Vagina (tissue), 2 donors: ENCODE results near the gene ZNF708. TPM values are rescaled to one million over a fixed set of nuclear protein-coding genes. Genes with fewer than 3 reads are reported as not detected.
"Not testable (repeated sequence)": the region's sequence is repeated elsewhere in the genome, so short reads cannot be mapped to it uniquely, and the experiment has no call there.

Experiments
- DNase-seq, 2 donors: peaks; one replicate each; pipeline ENCODE4 v3.0.0-alpha.2; 2017; ENCODE audit errors: extremely low spot score in 2 of 2
- H3K27ac ChIP-seq: fragments of 200-600 bp; sonication (generic); one replicate; pipeline ENCODE4 v1.5.1; 2019
- H3K27me3 ChIP-seq: fragments of 200-600 bp; sonication (generic); one replicate; pipeline ENCODE4 v1.5.1; 2019
- H3K36me3 ChIP-seq, 2 donors: fragments of 200-600 bp; sonication (generic); one replicate each; pipeline ENCODE4 v1.5.1; 2017 to 2019
- H3K4me1 ChIP-seq: fragments of 200-600 bp; sonication (generic); one replicate; pipeline ENCODE4 v1.5.1; 2019
- H3K4me3 ChIP-seq, 2 donors: fragments of 200-600 bp; sonication (generic); 1 replicate in 1 of 2; 2 replicates in 1 of 2; pipeline ENCODE4 v1.5.1; 2016 to 2019
- H3K9me3 ChIP-seq: fragments of 200-600 bp; sonication (generic); one replicate; pipeline ENCODE4 v1.5.1; 2019
- POLR2A ChIP-seq, 2 donors: fragments of 450-650 bp; IDR thresholded peaks; one replicate each; pipeline ENCODE4 v1.6.1; 2017; ENCODE audit warnings: antibody characterized with exemption in 2 of 2, mild to moderate bottlenecking in 2 of 2, moderate library complexity in 2 of 2
- POLR2AphosphoS5 ChIP-seq, 2 donors: sonication (generic); formaldehyde crosslinking; IDR thresholded peaks; one replicate each; pipeline ENCODE4 v1.9.0; 2017; ENCODE audit warnings: antibody characterized with exemption in 2 of 2, mild to moderate bottlenecking in 2 of 2, low read depth in 1 of 2; ENCODE audit not compliant: insufficient read depth in 1 of 2
- intact Hi-C: fragments of 100-400 bp; cut with DNase I; formaldehyde crosslinking; loops from one replicate; pipeline ENCODE4 v1.15.1; 2023
- total RNA-seq: library from RNA; depleted of rRNA; stranded (reverse); fragments of >200 nt; gene quantifications from one replicate; pipeline ENCODE4 v1.2.3, GENCODE V29; 2016
- TF ChIP-seq, protein P1 (sequence below), 3 experiments: fragments of 450-650 bp in 2 of 3; fragments of 200-600 bp in 1 of 3; sonication (generic) in 1 of 3; IDR thresholded peaks; one replicate each; pipeline ENCODE4 v1.5.1; 2017 to 2019; ENCODE audit warnings: antibody characterized with exemption in 3 of 3, mild to moderate bottlenecking in 2 of 3, moderate library complexity in 2 of 3

ZNF708 gene
- total RNA-seq, 1 donor from 2014 or later: 12.5 TPM

DNA sequence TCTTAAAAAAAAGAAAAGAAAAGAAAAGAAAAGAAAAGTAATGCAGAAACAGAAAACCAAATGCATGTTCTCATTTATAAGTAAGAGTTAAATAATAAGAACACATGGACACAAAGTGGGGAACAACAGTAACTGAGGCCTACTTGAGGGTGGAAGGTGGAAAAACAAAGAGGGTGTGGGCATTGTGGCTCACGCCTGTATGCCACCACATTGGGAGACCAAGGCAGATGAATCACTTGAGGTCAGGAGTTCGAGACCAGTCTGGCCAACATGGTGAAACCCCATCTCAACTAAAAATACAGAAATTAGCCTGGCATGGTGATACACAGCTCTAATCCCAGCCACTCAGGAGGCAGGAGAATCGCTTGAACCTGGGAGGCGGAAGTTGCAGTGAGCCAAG is 8.1 kb downstream of the ZNF708 start:
- H3K4me1 ChIP-seq: peaks cover 44% of the 10 kb centered on the region
- no peak overlapping the region for H3K27ac ChIP-seq
- no peak for DNase-seq
- H3K9me3 ChIP-seq: no peaks in the 10 kb centered on the region
- no peak overlapping the region for H3K4me3 ChIP-seq
- peaks cover 0 to 4% of the 10 kb centered on the region in 2 donors for H3K36me3 ChIP-seq
- TF ChIP-seq POLR2A (IDR thresholded peaks at IDR 0.05) (no peak), POLR2AphosphoS5 (IDR thresholded peaks at IDR 0.05; ENCODE audit: insufficient read depth in 1 of 2, low read depth in 1 of 2) (no peak)
- TF ChIP-seq, protein P1, sequence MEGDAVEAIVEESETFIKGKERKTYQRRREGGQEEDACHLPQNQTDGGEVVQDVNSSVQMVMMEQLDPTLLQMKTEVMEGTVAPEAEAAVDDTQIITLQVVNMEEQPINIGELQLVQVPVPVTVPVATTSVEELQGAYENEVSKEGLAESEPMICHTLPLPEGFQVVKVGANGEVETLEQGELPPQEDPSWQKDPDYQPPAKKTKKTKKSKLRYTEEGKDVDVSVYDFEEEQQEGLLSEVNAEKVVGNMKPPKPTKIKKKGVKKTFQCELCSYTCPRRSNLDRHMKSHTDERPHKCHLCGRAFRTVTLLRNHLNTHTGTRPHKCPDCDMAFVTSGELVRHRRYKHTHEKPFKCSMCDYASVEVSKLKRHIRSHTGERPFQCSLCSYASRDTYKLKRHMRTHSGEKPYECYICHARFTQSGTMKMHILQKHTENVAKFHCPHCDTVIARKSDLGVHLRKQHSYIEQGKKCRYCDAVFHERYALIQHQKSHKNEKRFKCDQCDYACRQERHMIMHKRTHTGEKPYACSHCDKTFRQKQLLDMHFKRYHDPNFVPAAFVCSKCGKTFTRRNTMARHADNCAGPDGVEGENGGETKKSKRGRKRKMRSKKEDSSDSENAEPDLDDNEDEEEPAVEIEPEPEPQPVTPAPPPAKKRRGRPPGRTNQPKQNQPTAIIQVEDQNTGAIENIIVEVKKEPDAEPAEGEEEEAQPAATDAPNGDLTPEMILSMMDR (IDR thresholded peaks at IDR 0.05): no peak
- intact Hi-C loops: no loop called here
- H3K27me3 ChIP-seq: no peaks in the 10 kb centered on the region

DNA sequence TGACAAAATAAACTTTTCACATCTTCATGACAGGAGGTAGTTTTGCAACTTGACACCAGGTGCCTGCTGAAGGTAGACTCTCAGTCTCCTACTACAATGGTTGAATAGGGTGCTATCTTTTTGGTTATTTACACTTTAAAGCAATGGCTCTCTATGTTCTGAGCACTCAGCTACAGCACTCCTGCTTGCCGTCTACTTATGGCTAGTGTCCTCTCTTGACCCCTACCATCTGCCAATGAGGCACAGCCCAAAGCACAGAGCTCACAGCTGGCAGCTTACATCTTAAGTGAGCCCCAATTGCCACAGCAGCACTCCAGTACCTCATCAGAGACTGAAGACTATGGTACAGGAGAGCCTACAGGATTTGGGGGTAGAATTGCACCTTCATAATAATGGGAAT is 11.4 kb downstream of the ZNF708 start:
- TF ChIP-seq POLR2AphosphoS5 (IDR thresholded peaks at IDR 0.05; ENCODE audit: insufficient read depth in 1 of 2, low read depth in 1 of 2) (no peak), POLR2A (IDR thresholded peaks at IDR 0.05) (no peak)
- TF ChIP-seq, protein P1 (IDR thresholded peaks at IDR 0.05): no peak
- H3K27ac ChIP-seq: no peak overlapping the region
- no peaks in the 10 kb centered on the region for H3K36me3 ChIP-seq
- H3K4me3 ChIP-seq: no peak overlapping the region
- no peaks in the 10 kb centered on the region for H3K27me3 ChIP-seq
- DNase-seq: no peak
- H3K9me3 ChIP-seq: no peaks in the 10 kb centered on the region
- H3K4me1 ChIP-seq: peaks cover 49% of the 10 kb centered on the region
- intact Hi-C loops: no loop called here

DNA sequence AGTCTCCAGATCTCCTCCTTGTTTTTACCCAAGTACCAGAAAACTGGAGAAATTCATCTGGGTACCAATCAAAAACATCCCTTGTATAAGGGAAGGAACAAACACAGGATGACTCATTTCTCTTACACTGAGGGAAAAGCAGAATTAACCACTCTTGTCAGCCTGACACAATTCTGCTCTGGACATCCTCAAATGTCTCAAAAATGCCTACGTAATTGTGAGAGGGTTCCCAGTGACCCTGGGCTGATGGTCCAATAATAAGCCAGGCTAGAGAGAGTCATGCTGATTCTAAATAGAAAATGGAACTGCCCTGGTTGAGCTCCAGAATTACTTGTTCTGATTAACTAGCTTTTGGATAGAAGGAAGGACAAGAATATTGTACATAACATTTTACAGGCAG is 14.5 kb downstream of the ZNF708 start:
- no peak for DNase-seq
- Histone ChIP-seq H3K4me1 (peaks cover 37% of the 10 kb centered on the region), H3K27ac (no peak overlapping the region), H3K36me3 (no peaks in the 10 kb centered on the region), H3K9me3 (no peaks in the 10 kb centered on the region), H3K4me3 (no peak overlapping the region), H3K27me3 (no peaks in the 10 kb centered on the region)
- intact Hi-C loops: no loop called here
- TF ChIP-seq, protein P1 (IDR thresholded peaks at IDR 0.05): no peak
- TF ChIP-seq POLR2AphosphoS5 (IDR thresholded peaks at IDR 0.05; ENCODE audit: insufficient read depth in 1 of 2, low read depth in 1 of 2): no peak
- TF ChIP-seq POLR2A (IDR thresholded peaks at IDR 0.05): no peak

DNA sequence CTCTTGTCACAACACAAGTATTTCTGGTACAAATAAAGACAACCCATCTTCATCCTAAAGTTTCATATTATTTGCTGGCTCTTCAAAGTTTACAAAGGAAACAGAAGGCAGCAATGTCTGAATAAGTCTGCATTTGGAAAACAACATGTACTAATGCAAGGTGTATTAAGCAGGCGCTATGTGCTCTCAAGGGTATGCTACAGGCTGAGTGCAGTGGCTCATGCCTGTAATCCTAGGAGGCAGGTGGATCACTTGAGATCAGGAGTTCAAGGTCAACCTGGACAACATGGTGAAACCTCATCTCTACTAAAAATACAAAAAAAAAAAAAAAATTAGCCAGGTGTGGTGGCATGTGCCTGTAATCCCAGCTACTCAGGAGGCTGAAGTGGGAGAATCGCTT is 16.4 kb downstream of the ZNF708 start:
- H3K36me3 ChIP-seq, DNase-seq, H3K4me3 ChIP-seq, intact Hi-C loops, H3K27ac ChIP-seq, H3K27me3 ChIP-seq, H3K9me3 ChIP-seq: not testable (repeated sequence)
- peaks cover 27% of the 10 kb centered on the region for H3K4me1 ChIP-seq

DNA sequence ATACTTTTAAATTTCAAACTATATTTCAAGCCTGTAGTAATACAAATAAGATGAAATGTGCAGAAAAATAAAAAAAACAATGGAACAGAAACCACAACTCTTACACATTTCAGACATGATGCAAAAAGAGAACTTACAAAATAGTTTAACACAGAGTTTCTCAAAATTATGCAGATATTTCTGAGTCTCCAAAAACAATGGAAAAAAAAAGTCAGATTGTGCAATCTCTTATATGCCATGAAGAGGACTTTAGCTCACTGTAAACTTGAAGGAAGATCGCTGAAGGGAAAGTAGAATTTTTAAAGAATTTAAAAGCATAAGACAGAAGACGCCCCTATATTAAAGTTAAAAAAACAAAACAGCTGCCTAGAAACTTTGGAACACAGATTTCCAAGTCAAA is 20.4 kb downstream of the ZNF708 start:
- DNase-seq: no peak
- Histone ChIP-seq H3K4me3 (no peak overlapping the region), H3K27me3 (no peaks in the 10 kb centered on the region), H3K4me1 (peaks cover 16% of the 10 kb centered on the region), H3K36me3 (peaks cover 0 to 29% of the 10 kb centered on the region in 2 donors), H3K9me3 (no peaks in the 10 kb centered on the region), H3K27ac (no peak overlapping the region)
- intact Hi-C loops: no loop called here
- no peak for TF ChIP-seq POLR2A (IDR thresholded peaks at IDR 0.05)
- TF ChIP-seq, protein P1 (IDR thresholded peaks at IDR 0.05): no peak
- no peak for TF ChIP-seq POLR2AphosphoS5 (IDR thresholded peaks at IDR 0.05; ENCODE audit: insufficient read depth in 1 of 2, low read depth in 1 of 2)

DNA sequence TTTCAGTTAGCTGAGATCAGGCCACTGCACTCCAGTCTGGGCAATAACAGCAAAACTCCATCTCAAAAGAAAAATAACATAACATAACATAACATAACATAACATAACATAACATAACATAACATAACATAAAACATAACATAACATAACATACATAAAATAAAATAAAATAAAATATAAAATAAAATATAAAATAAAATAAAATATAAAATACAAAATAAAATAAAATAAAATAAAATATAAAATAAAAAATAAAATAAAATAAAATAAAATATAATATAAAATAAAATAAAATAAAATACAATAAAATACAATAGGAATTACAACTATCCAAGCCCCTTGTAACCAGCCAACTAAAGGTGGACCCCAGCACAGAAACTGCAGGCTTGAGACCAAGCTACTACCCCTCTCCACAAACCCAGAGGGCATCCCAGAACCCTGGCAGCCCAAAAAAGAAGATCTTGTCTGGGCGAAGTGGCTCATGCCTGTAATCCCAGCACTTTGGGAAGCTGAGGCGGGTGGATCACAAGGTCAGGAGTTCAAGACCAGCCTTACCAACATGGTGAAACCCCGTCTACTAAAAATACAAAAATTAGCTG is 22.2 kb downstream of the ZNF708 start:
- H3K27ac ChIP-seq, H3K27me3 ChIP-seq, H3K4me3 ChIP-seq, H3K4me1 ChIP-seq, intact Hi-C loops, DNase-seq, H3K9me3 ChIP-seq: not testable (repeated sequence)
- H3K36me3 ChIP-seq: peaks cover 0 to 46% of the 10 kb centered on the region in 2 donors

DNA sequence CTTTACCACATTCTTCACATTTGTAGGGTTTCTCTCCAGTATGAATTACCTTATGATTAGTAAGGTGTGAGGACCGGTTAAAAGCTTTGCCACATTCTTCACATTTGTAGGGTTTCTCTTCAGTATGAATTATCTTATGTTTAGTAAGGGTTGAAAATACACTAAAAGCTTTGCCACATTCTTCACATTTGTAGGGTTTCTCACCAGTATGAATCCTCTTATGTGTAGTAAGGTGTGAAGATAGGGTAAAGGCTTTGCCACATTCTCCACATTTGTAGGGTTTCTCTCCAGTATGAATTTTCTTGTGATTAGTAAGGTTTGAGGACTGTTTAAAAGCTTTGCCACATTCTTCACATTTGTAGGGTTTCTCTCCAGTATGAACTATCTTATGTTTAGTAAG is 35.4 kb downstream of the ZNF708 start:
- H3K9me3 ChIP-seq, H3K4me3 ChIP-seq, intact Hi-C loops, H3K27ac ChIP-seq, H3K27me3 ChIP-seq, H3K4me1 ChIP-seq, DNase-seq: not testable (repeated sequence)
- peaks cover 7 to 45% of the 10 kb centered on the region in 2 donors for H3K36me3 ChIP-seq
